Measurements from ENCODE around the gene EIF1AD.

GRCh38 chr11:65976216-65977176 lies 25.5 kb downstream of the EIF1AD start:
- no peak for TF ChIP-seq CTCF (IDR thresholded peaks at IDR 0.05)
- TF ChIP-seq EP300 (IDR thresholded peaks at IDR 0.05), result no peak
